ACC112 (cell line): ENCODE measurements around the gene SERP1.

Experiments used
- H2AFZ ChIP-seq: fragments of 200-600 bp; sonication (generic); one replicate; pipeline ENCODE4 v1.6.0; 2017; ENCODE audit warnings: antibody characterized with exemption, low read length; ENCODE audit not compliant: unreplicated experiment
- H3K27ac ChIP-seq: fragments of 200-600 bp; sonication (generic); 2 replicates; pipeline ENCODE4 v1.5.1; 2014; ENCODE audit warnings: low read depth, mild to moderate bottlenecking, antibody characterized with exemption, low read length, moderate library complexity
- H3K27me3 ChIP-seq: fragments of 200-600 bp; sonication (generic); 2 replicates; pipeline ENCODE4 v1.6.1; 2014; ENCODE audit warnings: mild to moderate bottlenecking, antibody characterized with exemption, low read length, moderate library complexity, mixed read lengths; ENCODE audit not compliant: insufficient read depth
- H3K36me3 ChIP-seq: fragments of 200-600 bp; sonication (generic); 2 replicates; pipeline ENCODE4 v1.6.1; 2016; ENCODE audit warnings: mild to moderate bottlenecking, antibody characterized with exemption, low read length, moderate library complexity, mixed read lengths; ENCODE audit not compliant: insufficient read depth
- H3K4me1 ChIP-seq: fragments of 200-600 bp; sonication (generic); one replicate; pipeline ENCODE4 v1.6.1; 2016; ENCODE audit warnings: low read length, mixed read lengths; ENCODE audit not compliant: insufficient read depth, unreplicated experiment, control insufficient read depth
- H3K4me3 ChIP-seq: fragments of 200-600 bp; sonication (generic); 2 replicates; pipeline ENCODE4 v1.5.1; 2014; ENCODE audit warnings: mild to moderate bottlenecking, low read depth, low read length
- H3K79me2 ChIP-seq: fragments of 200-600 bp; sonication (generic); one replicate; pipeline ENCODE4 v1.6.0; 2016; ENCODE audit warnings: low read length; ENCODE audit not compliant: control insufficient read depth, unreplicated experiment, insufficient read depth

SERP1 gene

DNA sequence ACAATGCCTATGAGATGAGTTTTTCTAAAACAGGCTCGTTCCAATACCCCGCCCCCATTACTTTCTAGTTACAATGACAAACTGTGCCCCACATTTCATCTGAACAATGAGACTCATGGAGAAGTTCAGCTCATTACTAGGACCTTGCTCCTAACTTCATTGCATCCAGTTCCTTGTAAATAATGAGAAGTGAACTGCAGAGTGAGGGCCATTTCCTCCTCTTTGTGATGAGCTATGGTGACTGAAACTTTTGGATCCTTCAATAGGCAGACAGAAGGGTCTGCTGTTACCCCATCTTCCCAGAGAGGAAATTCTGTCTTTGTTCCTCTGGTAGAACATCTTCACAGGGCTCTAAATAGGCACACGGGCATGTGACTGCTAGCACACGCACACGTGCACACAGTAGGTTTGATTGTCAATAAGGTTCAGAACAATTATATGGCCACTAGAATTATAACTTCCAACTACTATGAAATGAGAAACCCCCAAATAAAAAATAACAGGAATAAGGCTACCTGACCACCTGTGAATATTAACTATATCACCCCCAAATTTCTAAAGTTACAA is 51.8 kb downstream of the SERP1 start:
- Histone ChIP-seq H2AFZ (no peak overlapping the region), H3K4me1 (peaks cover 7% of the 10 kb centered on the region)

More for the DNA sequence above, 51.8 kb downstream of the SERP1 start:
- no peaks in the 10 kb centered on the region for H3K27me3 ChIP-seq
- no peak overlapping the region for H3K4me3 ChIP-seq
- no peaks in the 10 kb centered on the region for H3K79me2 ChIP-seq
- no peak overlapping the region for H3K27ac ChIP-seq
- H3K36me3 ChIP-seq = no peaks in the 10 kb centered on the region
